SU-DHL-6 (cell line): ENCODE data around the gene RPGR.

Source experiments
- EZH2phosphoT487 ChIP-seq: fragments of 200-600 bp; sonication (generic), shearing (Covaris generic); conservative IDR thresholded peaks from 2 replicates; pipeline ENCODE4 v1.6.1; 2018; ENCODE audit warnings: mild to moderate bottlenecking, antibody characterized with exemption, low read length, moderate library complexity, mixed read lengths
- TF ChIP-seq, protein P1 (sequence below): fragments of 200-600 bp; sonication (generic); IDR thresholded peaks from one replicate; pipeline ENCODE4 v1.5.1; 2017; ENCODE audit warnings: antibody characterized with exemption, mild to moderate bottlenecking, low read length, moderate library complexity; ENCODE audit not compliant: insufficient read depth, poor library complexity, severe bottlenecking

DNA sequence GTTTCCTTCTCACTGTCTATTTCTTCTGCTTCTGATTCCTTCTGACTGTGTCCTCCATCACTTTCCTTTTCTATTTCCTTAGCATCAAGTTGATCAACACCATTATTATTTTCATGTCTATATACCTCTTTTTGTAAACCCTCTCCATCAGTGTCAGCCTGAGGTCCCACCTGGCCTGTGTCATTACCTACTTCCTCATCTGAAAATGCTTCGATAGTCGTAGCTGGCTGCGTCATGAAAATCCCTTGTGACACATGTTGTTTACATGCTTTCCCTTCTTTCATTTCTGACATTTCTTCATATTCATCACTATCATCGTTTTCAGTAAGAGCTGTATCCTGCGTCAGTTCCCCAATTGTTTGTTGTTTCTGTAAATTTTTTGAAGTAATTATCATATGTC lies 39.6 kb downstream of the RPGR start:
- TF ChIP-seq, protein P1, sequence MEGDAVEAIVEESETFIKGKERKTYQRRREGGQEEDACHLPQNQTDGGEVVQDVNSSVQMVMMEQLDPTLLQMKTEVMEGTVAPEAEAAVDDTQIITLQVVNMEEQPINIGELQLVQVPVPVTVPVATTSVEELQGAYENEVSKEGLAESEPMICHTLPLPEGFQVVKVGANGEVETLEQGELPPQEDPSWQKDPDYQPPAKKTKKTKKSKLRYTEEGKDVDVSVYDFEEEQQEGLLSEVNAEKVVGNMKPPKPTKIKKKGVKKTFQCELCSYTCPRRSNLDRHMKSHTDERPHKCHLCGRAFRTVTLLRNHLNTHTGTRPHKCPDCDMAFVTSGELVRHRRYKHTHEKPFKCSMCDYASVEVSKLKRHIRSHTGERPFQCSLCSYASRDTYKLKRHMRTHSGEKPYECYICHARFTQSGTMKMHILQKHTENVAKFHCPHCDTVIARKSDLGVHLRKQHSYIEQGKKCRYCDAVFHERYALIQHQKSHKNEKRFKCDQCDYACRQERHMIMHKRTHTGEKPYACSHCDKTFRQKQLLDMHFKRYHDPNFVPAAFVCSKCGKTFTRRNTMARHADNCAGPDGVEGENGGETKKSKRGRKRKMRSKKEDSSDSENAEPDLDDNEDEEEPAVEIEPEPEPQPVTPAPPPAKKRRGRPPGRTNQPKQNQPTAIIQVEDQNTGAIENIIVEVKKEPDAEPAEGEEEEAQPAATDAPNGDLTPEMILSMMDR: no peak
- TF ChIP-seq EZH2phosphoT487: no peak
